ENCODE results near the gene GRIK4.
"Not testable (repeated sequence)": the region's sequence is repeated elsewhere in the genome, so short reads cannot be mapped to it uniquely, and the experiment has no call there.

The GRIK4 gene

DNA sequence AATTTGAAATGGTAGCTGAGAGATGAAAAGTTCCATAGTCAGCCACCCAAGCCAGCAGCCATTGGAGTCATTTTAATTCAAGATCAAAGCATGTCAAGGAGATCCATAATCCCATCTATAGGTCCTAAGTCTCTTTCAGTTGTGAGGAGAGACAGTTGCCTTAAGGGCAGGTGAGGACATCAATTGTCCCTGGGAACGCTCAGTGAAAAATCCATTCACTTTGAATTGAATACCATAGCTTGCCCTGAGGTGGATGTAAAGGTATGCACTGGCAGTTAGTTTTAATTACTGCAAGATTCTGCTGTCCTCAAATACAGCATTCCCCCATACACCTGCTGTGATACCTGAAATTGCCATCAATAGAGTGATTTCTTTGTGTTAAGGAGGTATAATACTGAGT, 487.0 kb downstream of the GRIK4 start:
- no peak overlapping the region for H3K4me3 ChIP-seq (ENCODE audit: low read length)
- DNase-seq (ENCODE audit: low read depth): no peak
- TF ChIP-seq, protein P1, sequence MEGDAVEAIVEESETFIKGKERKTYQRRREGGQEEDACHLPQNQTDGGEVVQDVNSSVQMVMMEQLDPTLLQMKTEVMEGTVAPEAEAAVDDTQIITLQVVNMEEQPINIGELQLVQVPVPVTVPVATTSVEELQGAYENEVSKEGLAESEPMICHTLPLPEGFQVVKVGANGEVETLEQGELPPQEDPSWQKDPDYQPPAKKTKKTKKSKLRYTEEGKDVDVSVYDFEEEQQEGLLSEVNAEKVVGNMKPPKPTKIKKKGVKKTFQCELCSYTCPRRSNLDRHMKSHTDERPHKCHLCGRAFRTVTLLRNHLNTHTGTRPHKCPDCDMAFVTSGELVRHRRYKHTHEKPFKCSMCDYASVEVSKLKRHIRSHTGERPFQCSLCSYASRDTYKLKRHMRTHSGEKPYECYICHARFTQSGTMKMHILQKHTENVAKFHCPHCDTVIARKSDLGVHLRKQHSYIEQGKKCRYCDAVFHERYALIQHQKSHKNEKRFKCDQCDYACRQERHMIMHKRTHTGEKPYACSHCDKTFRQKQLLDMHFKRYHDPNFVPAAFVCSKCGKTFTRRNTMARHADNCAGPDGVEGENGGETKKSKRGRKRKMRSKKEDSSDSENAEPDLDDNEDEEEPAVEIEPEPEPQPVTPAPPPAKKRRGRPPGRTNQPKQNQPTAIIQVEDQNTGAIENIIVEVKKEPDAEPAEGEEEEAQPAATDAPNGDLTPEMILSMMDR (conservative IDR thresholded peaks at IDR 0.05; ENCODE audit: low read depth, low read length): no peak

DNA sequence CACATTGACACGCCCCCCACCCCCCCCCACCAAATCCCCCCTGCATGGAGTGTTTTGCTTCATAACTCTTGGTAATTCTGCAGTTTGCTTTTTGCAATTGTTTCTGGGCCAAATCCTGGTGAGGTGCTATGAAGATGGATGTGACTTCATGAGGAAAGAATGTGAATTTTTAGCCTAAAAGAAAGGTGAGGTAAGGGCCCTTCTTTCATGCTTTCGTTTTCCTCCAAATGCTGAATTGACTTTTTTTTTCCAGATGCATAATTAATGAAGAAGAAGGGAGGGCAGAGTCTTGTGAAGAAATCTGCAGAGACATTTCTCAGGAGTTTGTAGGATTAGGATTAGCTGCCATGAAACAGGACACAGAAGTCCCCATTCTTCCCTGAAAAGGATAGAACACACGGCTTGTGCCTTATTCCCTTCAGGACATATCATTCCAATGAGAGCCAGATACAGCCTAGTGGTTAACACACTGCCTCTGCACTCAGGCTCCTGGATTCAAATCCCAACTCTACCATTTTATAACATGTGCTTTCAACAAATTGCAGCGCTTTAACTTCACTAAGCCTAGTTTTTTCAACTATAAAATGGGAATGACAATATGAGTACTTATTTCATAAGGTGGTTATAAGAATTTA, 492.8 kb downstream of the GRIK4 start:
- DNase-seq (ENCODE audit: low read depth): no peak
- TF ChIP-seq, protein P1 (conservative IDR thresholded peaks at IDR 0.05; ENCODE audit: low read depth, low read length): no peak
- no peak overlapping the region for H3K4me3 ChIP-seq (ENCODE audit: low read length)

DNA sequence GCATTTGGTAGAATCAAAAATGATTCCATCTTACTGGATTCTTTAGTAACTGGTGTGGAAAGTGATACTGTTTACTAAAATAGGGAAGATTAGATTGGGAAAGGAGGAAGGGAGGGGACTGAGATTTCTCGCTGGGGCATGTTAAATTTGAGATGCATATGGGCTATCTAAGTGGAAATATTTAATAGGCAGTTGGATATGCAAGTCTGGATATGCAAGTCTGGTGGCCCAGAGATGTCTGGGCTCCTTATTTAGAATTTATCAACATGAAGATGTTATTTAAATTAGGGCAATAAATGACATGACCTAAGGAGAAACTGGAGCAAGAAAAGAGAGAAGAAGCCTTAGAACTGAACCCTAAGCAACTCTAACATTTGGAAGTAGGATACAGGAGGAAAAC, 495.4 kb downstream of the GRIK4 start:
- TF ChIP-seq, protein P1 (conservative IDR thresholded peaks at IDR 0.05; ENCODE audit: low read depth, low read length): no peak
- no peak overlapping the region for H3K4me3 ChIP-seq (ENCODE audit: low read length)
- no peak for DNase-seq (ENCODE audit: low read depth)

DNA sequence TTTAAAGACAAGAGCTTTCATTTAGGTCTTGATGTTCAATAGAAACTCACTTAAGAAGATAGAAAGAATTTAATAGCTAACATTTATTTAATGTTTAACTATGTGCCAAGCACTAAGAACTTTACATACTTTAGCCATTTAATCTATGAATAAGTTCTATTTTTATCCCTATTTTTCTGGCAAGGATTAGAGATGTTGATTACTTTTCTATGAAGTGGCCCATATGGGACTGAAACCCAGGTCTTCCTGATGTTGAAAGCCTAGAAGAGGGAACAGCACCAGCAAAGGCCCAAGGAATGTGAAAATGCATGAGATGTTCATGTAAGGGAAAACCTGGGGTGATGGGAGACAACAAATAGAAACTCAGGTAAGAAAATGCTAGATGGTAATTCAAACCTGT, 497.0 kb downstream of the GRIK4 start:
- TF ChIP-seq, protein P1 (conservative IDR thresholded peaks at IDR 0.05; ENCODE audit: low read depth, low read length): no peak
- no peak for DNase-seq (ENCODE audit: low read depth)
- H3K4me3 ChIP-seq (ENCODE audit: low read length): no peak overlapping the region

DNA sequence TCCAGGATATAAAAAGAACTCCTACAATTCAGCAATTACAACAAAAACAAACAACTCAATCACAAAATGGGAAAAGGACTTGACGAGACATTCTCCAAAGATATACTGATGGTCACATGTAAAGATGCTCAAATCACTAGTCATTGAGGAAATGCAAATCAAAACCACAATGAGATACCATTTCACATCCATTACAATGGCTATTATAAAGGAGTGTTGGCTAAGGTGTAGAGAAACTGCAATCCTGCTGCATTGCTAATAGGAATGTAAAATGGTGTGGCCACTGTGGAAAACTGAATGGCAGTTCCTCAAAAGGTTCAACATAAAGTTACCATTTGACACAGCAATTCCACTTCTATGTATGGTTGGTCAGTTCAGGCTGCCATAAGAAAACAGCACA, 500.5 kb downstream of the GRIK4 start:
- no peak for DNase-seq (ENCODE audit: low read depth)
- TF ChIP-seq, protein P1 (conservative IDR thresholded peaks at IDR 0.05; ENCODE audit: low read depth, low read length): no peak
- no peak overlapping the region for H3K4me3 ChIP-seq (ENCODE audit: low read length)

DNA sequence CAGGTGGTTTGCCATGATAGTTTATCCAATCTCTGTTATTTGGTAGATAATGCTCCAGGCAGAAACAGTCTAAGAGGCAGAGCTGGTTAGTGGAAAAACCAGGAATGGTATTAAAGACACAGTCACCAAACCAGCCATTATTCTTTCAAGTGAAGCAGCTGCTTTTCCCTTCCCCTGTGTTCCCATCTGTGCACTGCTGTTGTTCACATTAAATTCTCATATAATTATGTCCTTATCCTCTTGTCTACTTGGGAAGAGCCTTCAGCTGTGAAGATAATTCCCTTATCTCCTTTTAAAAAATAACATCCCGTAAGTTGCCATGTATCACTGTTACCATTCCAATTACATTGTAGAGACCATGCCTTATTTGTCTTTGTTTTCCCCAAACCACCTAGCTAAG, 507.2 kb downstream of the GRIK4 start:
- H3K4me3 ChIP-seq (ENCODE audit: low read length): no peak overlapping the region
- DNase-seq (ENCODE audit: low read depth): no peak
- TF ChIP-seq, protein P1 (conservative IDR thresholded peaks at IDR 0.05; ENCODE audit: low read depth, low read length): no peak

DNA sequence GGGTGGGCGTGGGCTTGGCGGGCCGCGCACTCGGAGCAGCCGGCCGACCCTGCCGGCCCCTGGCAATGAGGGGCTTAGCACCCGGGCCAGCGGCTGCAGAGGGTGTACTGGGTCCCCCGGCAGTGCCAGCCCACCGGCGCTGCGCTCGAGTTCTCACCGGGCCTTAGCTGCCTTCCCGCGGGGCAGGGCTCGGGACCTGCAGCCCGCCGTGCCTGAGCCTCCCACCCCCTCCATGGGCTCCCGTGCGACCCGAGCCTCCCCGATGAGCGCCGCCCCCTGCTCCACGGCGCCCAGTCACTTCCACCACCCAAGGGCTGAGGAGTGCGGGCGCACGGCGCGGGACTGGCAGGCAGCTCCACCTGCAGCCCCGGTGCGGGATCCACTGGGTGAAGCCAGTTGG, 510.2 kb downstream of the GRIK4 start:
- not testable (repeated sequence) for DNase-seq (ENCODE audit: low read depth); H3K4me3 ChIP-seq (ENCODE audit: low read length)

All from retinal pigment epithelial cell (primary cell).